ENCODE results near the gene SEMA3A.

GRCh38 chr7:84106291-84106690 lies 88.3 kb downstream of the SEMA3A start:
- no peak for TF ChIP-seq CTCF (IDR thresholded peaks at IDR 0.05)
- no peak for TF ChIP-seq ZFX (IDR thresholded peaks at IDR 0.05; ENCODE audit: borderline replicate concordance)

Data from 22Rv1 (cell line).